SK-N-SH treated with all-trans-retinoic acid at 6 μM for 48 hours (cell line): ENCODE data around the gene TBX1.

Source experiments
- ATAC-seq: fragments of 200-7000 bp; cut with Tn5 transposase; 3 replicates; pipeline ENCODE4 v1.9.1; 2020; ENCODE audit warnings: mild to moderate bottlenecking, moderate library complexity
- ARNTL ChIP-seq: fragments of 450-650 bp; formaldehyde crosslinking; IDR thresholded peaks from 2 replicates; pipeline ENCODE4 v1.5.0; 2020; ENCODE audit warnings: low read depth, mild to moderate bottlenecking, moderate library complexity, borderline replicate concordance
- BACH2 ChIP-seq: fragments of 250-450 bp; sonication (Bioruptor Pico); IDR thresholded peaks from 2 replicates; pipeline ENCODE4 v1.9.0; 2021; ENCODE audit warnings: mild to moderate bottlenecking, borderline replicate concordance
- CREB5 ChIP-seq: fragments of 250-450 bp; sonication (Bioruptor Pico); IDR thresholded peaks from 2 replicates; pipeline ENCODE4 v1.5.1; 2020; ENCODE audit warnings: low read depth, mild to moderate bottlenecking, moderate library complexity
- ESRRG ChIP-seq: fragments of 250-450 bp; sonication (Bioruptor Pico); IDR thresholded peaks from 2 replicates; pipeline ENCODE4 v1.6.1; 2021; ENCODE audit warnings: mild to moderate bottlenecking
- GLIS3 ChIP-seq: fragments of 250-450 bp; sonication (Bioruptor Pico); IDR thresholded peaks from 2 replicates; pipeline ENCODE4 v1.5.0; 2020; ENCODE audit warnings: mild to moderate bottlenecking, moderate library complexity
- ISL1 ChIP-seq: fragments of 250-450 bp; sonication (Bioruptor Pico); IDR thresholded peaks from 2 replicates; pipeline ENCODE4 v2.1.2; 2022; ENCODE audit warnings: mild to moderate bottlenecking, moderate library complexity
- OSR1 ChIP-seq: fragments of 250-450 bp; sonication (Bioruptor Pico); IDR thresholded peaks from 2 replicates; pipeline ENCODE4 v1.8.0; 2022; ENCODE audit warnings: moderate library complexity, mild to moderate bottlenecking, inconsistent platforms
- PATZ1 ChIP-seq: fragments of 250-450 bp; sonication (Bioruptor Pico); IDR thresholded peaks from 2 replicates; pipeline ENCODE4 v1.8.0; 2020; ENCODE audit warnings: mild to moderate bottlenecking, moderate library complexity, borderline replicate concordance
- POU6F1 ChIP-seq: fragments of 250-450 bp; sonication (Bioruptor Pico); IDR thresholded peaks from 2 replicates; pipeline ENCODE4 v1.8.0; 2021; ENCODE audit warnings: low read depth, mild to moderate bottlenecking, moderate library complexity, borderline replicate concordance
- PPARA ChIP-seq: fragments of 250-450 bp; sonication (Bioruptor Pico); IDR thresholded peaks from 2 replicates; pipeline ENCODE4 v1.5.0; 2020; ENCODE audit warnings: mild to moderate bottlenecking, borderline replicate concordance
- RARB ChIP-seq: fragments of 250-450 bp; sonication (Bioruptor Pico); IDR thresholded peaks from 2 replicates; pipeline ENCODE4 v1.8.0; 2021; ENCODE audit warnings: mild to moderate bottlenecking, moderate library complexity
- SNAI2 ChIP-seq: fragments of 250-450 bp; sonication (Bioruptor Pico); IDR thresholded peaks from 2 replicates; pipeline ENCODE4 v1.5.0; 2020; ENCODE audit warnings: mild to moderate bottlenecking, moderate library complexity
- TCF4 ChIP-seq: fragments of 250-450 bp; sonication (Bioruptor Pico); IDR thresholded peaks from 2 replicates; pipeline ENCODE4 v1.8.0; 2021; ENCODE audit warnings: mild to moderate bottlenecking, moderate library complexity, borderline replicate concordance
- TOX ChIP-seq: fragments of 250-450 bp; sonication (Bioruptor Pico); IDR thresholded peaks from 2 replicates; pipeline ENCODE4 v1.8.0; 2021; ENCODE audit warnings: mild to moderate bottlenecking, moderate library complexity, borderline replicate concordance
- ZC3H10 ChIP-seq: fragments of 250-450 bp; sonication (Bioruptor Pico); IDR thresholded peaks from 2 replicates; pipeline ENCODE4 v1.5.1; 2021; ENCODE audit warnings: mild to moderate bottlenecking, moderate library complexity
- ZFP3 ChIP-seq: fragments of 250-450 bp; sonication (Bioruptor Pico); IDR thresholded peaks from 2 replicates; pipeline ENCODE4 v1.5.0; 2020; ENCODE audit warnings: mild to moderate bottlenecking, moderate library complexity
- ZFP30 ChIP-seq: fragments of 450-650 bp; formaldehyde crosslinking; IDR thresholded peaks from 2 replicates; pipeline ENCODE4 v1.5.0; 2022; ENCODE audit warnings: mild to moderate bottlenecking, moderate library complexity
- ZNF565 ChIP-seq: fragments of 450-650 bp; formaldehyde crosslinking; conservative IDR thresholded peaks from 2 replicates; pipeline ENCODE4 v1.5.0; 2020; ENCODE audit warnings: low read depth, mild to moderate bottlenecking, moderate library complexity
- ZNF70 ChIP-seq: fragments of 450-650 bp; formaldehyde crosslinking; IDR thresholded peaks from 2 replicates; pipeline ENCODE4 v1.5.0; 2020; ENCODE audit warnings: mild to moderate bottlenecking, moderate library complexity
- ZNF8 ChIP-seq: fragments of 450-650 bp; formaldehyde crosslinking; IDR thresholded peaks from 2 replicates; pipeline ENCODE4 v1.5.0; 2020; ENCODE audit warnings: mild to moderate bottlenecking, moderate library complexity
- TF ChIP-seq, protein P1 (sequence below): fragments of 250-450 bp; sonication (Bioruptor Pico); IDR thresholded peaks from 2 replicates; pipeline ENCODE4 v1.5.0; 2020; ENCODE audit warnings: mild to moderate bottlenecking, moderate library complexity
- TF ChIP-seq, protein P2 (sequence below): fragments of 250-450 bp; sonication (Bioruptor Pico); IDR thresholded peaks from 2 replicates; pipeline ENCODE4 v1.5.1; 2021; ENCODE audit warnings: mild to moderate bottlenecking, moderate library complexity

TBX1 gene

GRCh38 chr22:19811811-19812771 lies 51.5 kb downstream of the TBX1 start:
- TF ChIP-seq CREB5: no peak
- no peak for TF ChIP-seq ZFP3
- TF ChIP-seq ZNF565 (CRISPR knock-in tag): no peak
- TF ChIP-seq POU6F1: no peak
- TF ChIP-seq BACH2 (CRISPR knock-in tag): no peak
- TF ChIP-seq GLIS3 (CRISPR knock-in tag): no peak
- TF ChIP-seq OSR1 (CRISPR knock-in tag): no peak
- no peak for TF ChIP-seq ARNTL (CRISPR knock-in tag)
- TF ChIP-seq ZFP30: no peak
- no peak for TF ChIP-seq ZNF8 (CRISPR knock-in tag)
- TF ChIP-seq SNAI2 (CRISPR knock-in tag): no peak
- TF ChIP-seq RARB (CRISPR knock-in tag): no peak
- no peak for TF ChIP-seq ISL1 (CRISPR knock-in tag)
- TF ChIP-seq, protein P1, sequence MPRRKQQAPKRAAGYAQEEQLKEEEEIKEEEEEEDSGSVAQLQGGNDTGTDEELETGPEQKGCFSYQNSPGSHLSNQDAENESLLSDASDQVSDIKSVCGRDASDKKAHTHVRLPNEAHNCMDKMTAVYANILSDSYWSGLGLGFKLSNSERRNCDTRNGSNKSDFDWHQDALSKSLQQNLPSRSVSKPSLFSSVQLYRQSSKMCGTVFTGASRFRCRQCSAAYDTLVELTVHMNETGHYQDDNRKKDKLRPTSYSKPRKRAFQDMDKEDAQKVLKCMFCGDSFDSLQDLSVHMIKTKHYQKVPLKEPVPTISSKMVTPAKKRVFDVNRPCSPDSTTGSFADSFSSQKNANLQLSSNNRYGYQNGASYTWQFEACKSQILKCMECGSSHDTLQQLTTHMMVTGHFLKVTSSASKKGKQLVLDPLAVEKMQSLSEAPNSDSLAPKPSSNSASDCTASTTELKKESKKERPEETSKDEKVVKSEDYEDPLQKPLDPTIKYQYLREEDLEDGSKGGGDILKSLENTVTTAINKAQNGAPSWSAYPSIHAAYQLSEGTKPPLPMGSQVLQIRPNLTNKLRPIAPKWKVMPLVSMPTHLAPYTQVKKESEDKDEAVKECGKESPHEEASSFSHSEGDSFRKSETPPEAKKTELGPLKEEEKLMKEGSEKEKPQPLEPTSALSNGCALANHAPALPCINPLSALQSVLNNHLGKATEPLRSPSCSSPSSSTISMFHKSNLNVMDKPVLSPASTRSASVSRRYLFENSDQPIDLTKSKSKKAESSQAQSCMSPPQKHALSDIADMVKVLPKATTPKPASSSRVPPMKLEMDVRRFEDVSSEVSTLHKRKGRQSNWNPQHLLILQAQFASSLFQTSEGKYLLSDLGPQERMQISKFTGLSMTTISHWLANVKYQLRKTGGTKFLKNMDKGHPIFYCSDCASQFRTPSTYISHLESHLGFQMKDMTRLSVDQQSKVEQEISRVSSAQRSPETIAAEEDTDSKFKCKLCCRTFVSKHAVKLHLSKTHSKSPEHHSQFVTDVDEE: no peak
- TF ChIP-seq ESRRG (CRISPR knock-in tag): no peak
- no peak for TF ChIP-seq ZNF70 (CRISPR knock-in tag)
- TF ChIP-seq, protein P2, sequence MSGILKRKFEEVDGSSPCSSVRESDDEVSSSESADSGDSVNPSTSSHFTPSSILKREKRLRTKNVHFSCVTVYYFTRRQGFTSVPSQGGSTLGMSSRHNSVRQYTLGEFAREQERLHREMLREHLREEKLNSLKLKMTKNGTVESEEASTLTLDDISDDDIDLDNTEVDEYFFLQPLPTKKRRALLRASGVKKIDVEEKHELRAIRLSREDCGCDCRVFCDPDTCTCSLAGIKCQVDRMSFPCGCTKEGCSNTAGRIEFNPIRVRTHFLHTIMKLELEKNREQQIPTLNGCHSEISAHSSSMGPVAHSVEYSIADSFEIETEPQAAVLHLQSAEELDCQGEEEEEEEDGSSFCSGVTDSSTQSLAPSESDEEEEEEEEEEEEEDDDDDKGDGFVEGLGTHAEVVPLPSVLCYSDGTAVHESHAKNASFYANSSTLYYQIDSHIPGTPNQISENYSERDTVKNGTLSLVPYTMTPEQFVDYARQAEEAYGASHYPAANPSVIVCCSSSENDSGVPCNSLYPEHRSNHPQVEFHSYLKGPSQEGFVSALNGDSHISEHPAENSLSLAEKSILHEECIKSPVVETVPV (CRISPR knock-in tag): no peak
- TF ChIP-seq TOX (CRISPR knock-in tag): no peak
- ATAC-seq: no peak; the same call in 2 of the 3 replicates

GRCh38 chr22:19812910-19813309 lies 52.3 kb downstream of the TBX1 start:
- TF ChIP-seq ZNF565 (CRISPR knock-in tag) (no peak), ZC3H10 (CRISPR knock-in tag) (no peak), RARB (CRISPR knock-in tag) (no peak), ARNTL (CRISPR knock-in tag) (no peak), CREB5 (no peak), ZFP30 (no peak), ZNF8 (CRISPR knock-in tag) (no peak), ISL1 (CRISPR knock-in tag) (no peak), PATZ1 (CRISPR knock-in tag) (no peak), ZNF70 (CRISPR knock-in tag) (no peak), PPARA (CRISPR knock-in tag) (no peak), POU6F1 (no peak), TCF4 (CRISPR knock-in tag) (no peak), SNAI2 (CRISPR knock-in tag) (no peak)
- TF ChIP-seq, protein P2 (CRISPR knock-in tag): no peak
- no peak for ATAC-seq
